HepG2 (cell line): Measurements from ENCODE around the gene RCBTB1. TPM values are rescaled to one million over a fixed set of nuclear protein-coding genes. Genes with fewer than 3 reads are reported as not detected.

Experiments
- ARID2 ChIP-seq: sonication (generic); formaldehyde crosslinking; IDR thresholded peaks from 2 replicates; pipeline ENCODE4 v1.8.1; 2022; ENCODE audit warnings: mild to moderate bottlenecking, missing genetic modification reagents, borderline replicate concordance
- MATR3 ChIP-seq: sonication (generic); formaldehyde crosslinking; IDR thresholded peaks from 2 replicates; pipeline ENCODE4 v1.4.0; 2020; ENCODE audit warnings: missing genetic modification reagents
- MEIS2 ChIP-seq: sonication (generic); formaldehyde crosslinking; IDR thresholded peaks from 2 replicates; pipeline ENCODE4 v1.9.0; 2021; ENCODE audit warnings: mild to moderate bottlenecking, missing genetic modification reagents
- RCOR2 ChIP-seq: IDR thresholded peaks from 2 replicates; pipeline ENCODE4 v1.6.1; 2016; ENCODE audit warnings: missing biosample characterization, missing genetic modification reagents
- TAF15 ChIP-seq: fragments of 200-400 bp; formaldehyde crosslinking; IDR thresholded peaks from one replicate; pipeline ENCODE4 v1.6.1; 2018; ENCODE audit warnings: mild to moderate bottlenecking, low read depth, low read length; ENCODE audit not compliant: poor library complexity, severe bottlenecking
- TCF7 ChIP-seq: sonication (generic); IDR thresholded peaks from 2 replicates; pipeline ENCODE4 v1.6.1; 2016; ENCODE audit warnings: antibody characterized with exemption, low read depth
- ZNF225 ChIP-seq: sonication (generic); formaldehyde crosslinking; IDR thresholded peaks from 2 replicates; pipeline ENCODE4 v1.4.0; 2020; ENCODE audit warnings: mild to moderate bottlenecking, missing genetic modification reagents
- ZNF550 ChIP-seq: sonication (generic); formaldehyde crosslinking; IDR thresholded peaks from 2 replicates; pipeline ENCODE4 v1.4.0; 2020; ENCODE audit warnings: mild to moderate bottlenecking, missing genetic modification reagents, borderline replicate concordance
- ZNF746 ChIP-seq: sonication (generic); formaldehyde crosslinking; IDR thresholded peaks from 2 replicates; pipeline ENCODE4 v1.8.0; 2022; ENCODE audit warnings: mild to moderate bottlenecking, missing genetic modification reagents
- ZSCAN31 ChIP-seq: sonication (generic); formaldehyde crosslinking; IDR thresholded peaks from 2 replicates; pipeline ENCODE4 v1.5.0; 2020; ENCODE audit warnings: low read depth, mild to moderate bottlenecking, missing genetic modification reagents
- polyA plus RNA-seq, 8 experiments: library from polyadenylated mRNA; depleted of rRNA in 3 of 8; stranded (reverse) in 7 of 8; unstranded in 1 of 8; fragments of >200 nt; fragmentation: Illumina TruSeq in 4 of 8; extraction: Trizol in 4 of 8; gene quantifications; 2 replicates each; pipeline versions ENCODE4 v1.2.1 to v1.2.3, GENCODE V29; 2011 to 2016; ENCODE audit warnings: low read depth in 4 of 8, missing spikeins in 1 of 8, mixed read lengths in 1 of 8; ENCODE audit not compliant: insufficient read depth in 1 of 8
- total RNA-seq, 5 experiments: library from RNA; depleted of rRNA; stranded (reverse); fragments of >200 nt; fragmentation: Illumina TruSeq; extraction: Trizol; gene quantifications; 2 replicates each; pipeline ENCODE4 v1.2.3, GENCODE V29; 2016; ENCODE audit warnings: low read depth in 1 of 5
- TF ChIP-seq, protein P1 (sequence below): sonication (generic); formaldehyde crosslinking; conservative IDR thresholded peaks from 2 replicates; pipeline ENCODE4 v1.5.0; 2020; ENCODE audit warnings: missing genetic modification reagents
- TF ChIP-seq, protein P2 (sequence below): sonication (generic); formaldehyde crosslinking; IDR thresholded peaks from 2 replicates; pipeline ENCODE4 v1.5.0; 2020; ENCODE audit warnings: mild to moderate bottlenecking, missing genetic modification reagents
- TF ChIP-seq, protein P3 (sequence below): sonication (generic); formaldehyde crosslinking; IDR thresholded peaks from 2 replicates; pipeline ENCODE4 v1.4.0; 2020; ENCODE audit warnings: mild to moderate bottlenecking, missing genetic modification reagents
- TF ChIP-seq, protein P4 (sequence below): sonication (generic); formaldehyde crosslinking; IDR thresholded peaks from 2 replicates; pipeline ENCODE4 v1.5.0; 2020; ENCODE audit warnings: missing genetic modification reagents
- TF ChIP-seq, protein P5 (sequence below), 2 experiments: sonication (generic) in 1 of 2; formaldehyde crosslinking in 1 of 2; IDR thresholded peaks; 2 replicates each; pipeline versions ENCODE4 v1.4.0 to v1.6.1; 2018 to 2020; ENCODE audit warnings: missing genetic modification reagents in 2 of 2, borderline replicate concordance in 1 of 2, low read depth in 1 of 2, mild to moderate bottlenecking in 1 of 2, missing biosample characterization in 1 of 2

RCBTB1 gene
- total and polyA plus RNA-seq, 2 of the 13 experiments (the other 11 are each of a cell fraction or from before 2014, with no cell fraction given): 13.4 to 21.6 TPM

DNA sequence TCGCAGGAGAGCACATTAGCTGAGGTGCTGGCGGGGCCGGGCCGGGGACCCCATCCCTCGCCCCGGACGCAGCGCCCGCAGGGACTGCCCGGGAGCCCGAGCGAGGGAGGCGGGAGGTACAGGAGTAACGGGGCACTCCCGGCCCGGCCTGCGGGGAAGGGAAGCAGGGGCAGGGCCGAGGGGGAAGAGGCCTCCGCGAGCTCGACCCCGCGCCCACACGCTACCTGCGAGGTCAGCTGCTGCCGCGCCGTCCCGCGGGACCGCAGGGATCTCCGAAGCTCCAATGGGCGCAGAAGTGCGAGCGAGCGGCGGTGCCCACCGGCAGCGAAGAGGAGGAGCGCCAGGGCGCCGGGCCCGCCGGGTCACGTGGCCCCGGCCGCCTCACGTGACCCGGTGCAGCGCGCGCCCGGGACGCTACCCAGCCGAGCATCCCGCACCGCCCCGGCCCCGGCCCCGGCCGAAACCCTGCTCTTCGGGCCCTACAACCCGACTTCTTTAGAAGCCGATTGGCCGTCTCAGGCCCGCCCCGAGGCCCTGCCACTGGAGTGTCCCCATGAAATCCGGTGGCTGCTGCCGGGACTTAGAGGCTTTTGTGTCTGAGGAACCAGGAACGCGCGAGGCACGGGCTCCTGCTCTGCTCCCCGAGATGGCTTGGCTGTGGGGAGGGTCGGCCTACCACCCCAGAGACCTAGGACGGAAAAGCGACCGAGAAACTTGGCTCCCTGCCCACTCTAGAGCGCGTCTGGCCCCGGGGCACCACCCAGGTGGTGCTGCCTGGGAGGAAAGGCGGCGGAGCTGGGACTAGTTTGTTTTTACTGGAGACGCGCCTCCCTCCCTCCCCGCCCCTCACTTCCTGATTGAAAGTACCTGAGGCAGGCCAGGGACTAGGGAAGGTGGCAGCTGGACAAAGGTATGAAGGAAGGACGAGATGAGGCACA is at the start of gene RCBTB1 (continued):
- TF ChIP-seq MEIS2 (0 out of 2 replicates have a peak, but pooled peaks have one; percentile 31), ZNF225 (CRISPR knock-in tag) (no peak), ZNF550 (CRISPR knock-in tag) (no peak), MATR3 (no peak), ARID2 (peak; percentile 82), TCF7 (no peak), ZNF746 (peak; percentile 55), RCOR2 (no peak), TAF15 (no peak), ZSCAN31 (CRISPR knock-in tag) (no peak)
- TF ChIP-seq, protein P1, sequence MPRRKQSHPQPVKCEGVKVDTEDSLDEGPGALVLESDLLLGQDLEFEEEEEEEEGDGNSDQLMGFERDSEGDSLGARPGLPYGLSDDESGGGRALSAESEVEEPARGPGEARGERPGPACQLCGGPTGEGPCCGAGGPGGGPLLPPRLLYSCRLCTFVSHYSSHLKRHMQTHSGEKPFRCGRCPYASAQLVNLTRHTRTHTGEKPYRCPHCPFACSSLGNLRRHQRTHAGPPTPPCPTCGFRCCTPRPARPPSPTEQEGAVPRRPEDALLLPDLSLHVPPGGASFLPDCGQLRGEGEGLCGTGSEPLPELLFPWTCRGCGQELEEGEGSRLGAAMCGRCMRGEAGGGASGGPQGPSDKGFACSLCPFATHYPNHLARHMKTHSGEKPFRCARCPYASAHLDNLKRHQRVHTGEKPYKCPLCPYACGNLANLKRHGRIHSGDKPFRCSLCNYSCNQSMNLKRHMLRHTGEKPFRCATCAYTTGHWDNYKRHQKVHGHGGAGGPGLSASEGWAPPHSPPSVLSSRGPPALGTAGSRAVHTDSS (CRISPR knock-in tag): no peak
- TF ChIP-seq, protein P2, sequence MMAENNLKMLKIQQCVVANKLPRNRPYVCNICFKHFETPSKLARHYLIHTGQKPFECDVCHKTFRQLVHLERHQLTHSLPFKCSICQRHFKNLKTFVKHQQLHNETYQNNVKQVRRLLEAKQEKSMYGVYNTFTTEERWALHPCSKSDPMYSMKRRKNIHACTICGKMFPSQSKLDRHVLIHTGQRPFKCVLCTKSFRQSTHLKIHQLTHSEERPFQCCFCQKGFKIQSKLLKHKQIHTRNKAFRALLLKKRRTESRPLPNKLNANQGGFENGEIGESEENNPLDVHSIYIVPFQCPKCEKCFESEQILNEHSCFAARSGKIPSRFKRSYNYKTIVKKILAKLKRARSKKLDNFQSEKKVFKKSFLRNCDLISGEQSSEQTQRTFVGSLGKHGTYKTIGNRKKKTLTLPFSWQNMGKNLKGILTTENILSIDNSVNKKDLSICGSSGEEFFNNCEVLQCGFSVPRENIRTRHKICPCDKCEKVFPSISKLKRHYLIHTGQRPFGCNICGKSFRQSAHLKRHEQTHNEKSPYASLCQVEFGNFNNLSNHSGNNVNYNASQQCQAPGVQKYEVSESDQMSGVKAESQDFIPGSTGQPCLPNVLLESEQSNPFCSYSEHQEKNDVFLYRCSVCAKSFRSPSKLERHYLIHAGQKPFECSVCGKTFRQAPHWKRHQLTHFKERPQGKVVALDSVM (CRISPR knock-in tag): 0 out of 2 replicates have a peak, but pooled peaks have one; percentile 24
- TF ChIP-seq, protein P3, sequence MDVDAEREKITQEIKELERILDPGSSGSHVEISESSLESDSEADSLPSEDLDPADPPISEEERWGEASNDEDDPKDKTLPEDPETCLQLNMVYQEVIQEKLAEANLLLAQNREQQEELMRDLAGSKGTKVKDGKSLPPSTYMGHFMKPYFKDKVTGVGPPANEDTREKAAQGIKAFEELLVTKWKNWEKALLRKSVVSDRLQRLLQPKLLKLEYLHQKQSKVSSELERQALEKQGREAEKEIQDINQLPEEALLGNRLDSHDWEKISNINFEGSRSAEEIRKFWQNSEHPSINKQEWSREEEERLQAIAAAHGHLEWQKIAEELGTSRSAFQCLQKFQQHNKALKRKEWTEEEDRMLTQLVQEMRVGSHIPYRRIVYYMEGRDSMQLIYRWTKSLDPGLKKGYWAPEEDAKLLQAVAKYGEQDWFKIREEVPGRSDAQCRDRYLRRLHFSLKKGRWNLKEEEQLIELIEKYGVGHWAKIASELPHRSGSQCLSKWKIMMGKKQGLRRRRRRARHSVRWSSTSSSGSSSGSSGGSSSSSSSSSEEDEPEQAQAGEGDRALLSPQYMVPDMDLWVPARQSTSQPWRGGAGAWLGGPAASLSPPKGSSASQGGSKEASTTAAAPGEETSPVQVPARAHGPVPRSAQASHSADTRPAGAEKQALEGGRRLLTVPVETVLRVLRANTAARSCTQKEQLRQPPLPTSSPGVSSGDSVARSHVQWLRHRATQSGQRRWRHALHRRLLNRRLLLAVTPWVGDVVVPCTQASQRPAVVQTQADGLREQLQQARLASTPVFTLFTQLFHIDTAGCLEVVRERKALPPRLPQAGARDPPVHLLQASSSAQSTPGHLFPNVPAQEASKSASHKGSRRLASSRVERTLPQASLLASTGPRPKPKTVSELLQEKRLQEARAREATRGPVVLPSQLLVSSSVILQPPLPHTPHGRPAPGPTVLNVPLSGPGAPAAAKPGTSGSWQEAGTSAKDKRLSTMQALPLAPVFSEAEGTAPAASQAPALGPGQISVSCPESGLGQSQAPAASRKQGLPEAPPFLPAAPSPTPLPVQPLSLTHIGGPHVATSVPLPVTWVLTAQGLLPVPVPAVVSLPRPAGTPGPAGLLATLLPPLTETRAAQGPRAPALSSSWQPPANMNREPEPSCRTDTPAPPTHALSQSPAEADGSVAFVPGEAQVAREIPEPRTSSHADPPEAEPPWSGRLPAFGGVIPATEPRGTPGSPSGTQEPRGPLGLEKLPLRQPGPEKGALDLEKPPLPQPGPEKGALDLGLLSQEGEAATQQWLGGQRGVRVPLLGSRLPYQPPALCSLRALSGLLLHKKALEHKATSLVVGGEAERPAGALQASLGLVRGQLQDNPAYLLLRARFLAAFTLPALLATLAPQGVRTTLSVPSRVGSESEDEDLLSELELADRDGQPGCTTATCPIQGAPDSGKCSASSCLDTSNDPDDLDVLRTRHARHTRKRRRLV: 0 out of 2 replicates have a peak, but pooled peaks have one; percentile 26
- TF ChIP-seq, protein P4, sequence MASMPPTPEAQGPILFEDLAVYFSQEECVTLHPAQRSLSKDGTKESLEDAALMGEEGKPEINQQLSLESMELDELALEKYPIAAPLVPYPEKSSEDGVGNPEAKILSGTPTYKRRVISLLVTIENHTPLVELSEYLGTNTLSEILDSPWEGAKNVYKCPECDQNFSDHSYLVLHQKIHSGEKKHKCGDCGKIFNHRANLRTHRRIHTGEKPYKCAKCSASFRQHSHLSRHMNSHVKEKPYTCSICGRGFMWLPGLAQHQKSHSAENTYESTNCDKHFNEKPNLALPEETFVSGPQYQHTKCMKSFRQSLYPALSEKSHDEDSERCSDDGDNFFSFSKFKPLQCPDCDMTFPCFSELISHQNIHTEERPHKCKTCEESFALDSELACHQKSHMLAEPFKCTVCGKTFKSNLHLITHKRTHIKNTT (CRISPR knock-in tag): no peak
- TF ChIP-seq, protein P5, sequence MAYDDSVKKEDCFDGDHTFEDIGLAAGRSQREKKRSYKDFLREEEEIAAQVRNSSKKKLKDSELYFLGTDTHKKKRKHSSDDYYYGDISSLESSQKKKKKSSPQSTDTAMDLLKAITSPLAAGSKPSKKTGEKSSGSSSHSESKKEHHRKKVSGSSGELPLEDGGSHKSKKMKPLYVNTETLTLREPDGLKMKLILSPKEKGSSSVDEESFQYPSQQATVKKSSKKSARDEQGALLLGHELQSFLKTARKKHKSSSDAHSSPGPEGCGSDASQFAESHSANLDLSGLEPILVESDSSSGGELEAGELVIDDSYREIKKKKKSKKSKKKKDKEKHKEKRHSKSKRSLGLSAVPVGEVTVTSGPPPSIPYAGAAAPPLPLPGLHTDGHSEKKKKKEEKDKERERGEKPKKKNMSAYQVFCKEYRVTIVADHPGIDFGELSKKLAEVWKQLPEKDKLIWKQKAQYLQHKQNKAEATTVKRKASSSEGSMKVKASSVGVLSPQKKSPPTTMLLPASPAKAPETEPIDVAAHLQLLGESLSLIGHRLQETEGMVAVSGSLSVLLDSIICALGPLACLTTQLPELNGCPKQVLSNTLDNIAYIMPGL (CRISPR knock-in tag; IDR thresholded peaks at IDR 0.05; ENCODE audit: borderline replicate concordance in 1 of 2, low read depth in 1 of 2): peak in 1 of 2 experiments; percentile 74; a peak in 2 of 4 replicates
